ENCODE data around the gene GIPC3. TPM values are rescaled to one million over a fixed set of nuclear protein-coding genes. Genes with fewer than 3 reads are reported as not detected.

The GIPC3 gene
- total RNA-seq, result 0.15 to 3.3 TPM (median 2.2 TPM) in 3 replicates
- long read RNA-seq, full-length matches to known transcripts, result 4 of 4 reads
- long read RNA-seq, partial matches to known transcripts, result 0 of 4 reads
- long read RNA-seq, other reads (novel, unspliced or antisense), result 0 of 4 reads

- Mint-ChIP-seq H3K36me3 (ENCODE audit: low read depth) (no peaks in the 10 kb centered on the region), H3K27ac (ENCODE audit: unreplicated experiment) (no peak within 1 kb of the TSS), H3K4me1 (ENCODE audit: low read depth) (peaks cover 6% of the 10 kb centered on the region), H3K9me3 (ENCODE audit: low read depth) (no peaks in the 10 kb centered on the region), H3K27me3 (ENCODE audit: low read depth) (peaks cover 2% of the 10 kb centered on the region), H3K4me3 (ENCODE audit: unreplicated experiment) (peak within 1 kb of the TSS; percentile 22)
- no peak for DNase-seq (ENCODE audit: low spot score)
- no peak for TF ChIP-seq CTCF (IDR thresholded peaks at IDR 0.05)
These were observed at the start of gene GIPC3 for GRCh38 chr19:3585301-3586126. Gene GIPC3 (plus strand): TSS chr19:3585478. CDS start chr19:3585598, 120 bp downstream.

- Mint-ChIP-seq H3K36me3 (ENCODE audit: low read depth) (peaks cover 14% of the 10 kb centered on the region), H3K27ac (ENCODE audit: unreplicated experiment) (no peak overlapping the region), H3K9me3 (ENCODE audit: low read depth) (no peaks in the 10 kb centered on the region), H3K27me3 (ENCODE audit: low read depth) (no peaks in the 10 kb centered on the region), H3K4me1 (ENCODE audit: low read depth) (peaks cover 5% of the 10 kb centered on the region), H3K4me3 (ENCODE audit: unreplicated experiment) (no peak overlapping the region)
- no peak for TF ChIP-seq CTCF (IDR thresholded peaks at IDR 0.05)
- DNase-seq (ENCODE audit: low spot score), result no peak
These were observed 49.7 kb upstream of the GIPC3 start for GRCh38 chr19:3535563-3535965.

GRCh38 chr19:3535981-3536380 lies 49.3 kb upstream of the GIPC3 start:
- peaks cover 14% of the 10 kb centered on the region for H3K36me3 Mint-ChIP-seq (ENCODE audit: low read depth)
- H3K27me3 Mint-ChIP-seq (ENCODE audit: low read depth), result no peaks in the 10 kb centered on the region
- H3K27ac Mint-ChIP-seq (ENCODE audit: unreplicated experiment), result no peak overlapping the region
- DNase-seq (ENCODE audit: low spot score), result no peak
- no peak for TF ChIP-seq CTCF (IDR thresholded peaks at IDR 0.05)
- peaks cover 5% of the 10 kb centered on the region for H3K4me1 Mint-ChIP-seq (ENCODE audit: low read depth)
- no peak overlapping the region for H3K4me3 Mint-ChIP-seq (ENCODE audit: unreplicated experiment)
- no peaks in the 10 kb centered on the region for H3K9me3 Mint-ChIP-seq (ENCODE audit: low read depth)

GRCh38 chr19:3536429-3537100 lies 48.7 kb upstream of the GIPC3 start:
- no peak overlapping the region for H3K4me3 Mint-ChIP-seq (ENCODE audit: unreplicated experiment)
- H3K36me3 Mint-ChIP-seq (ENCODE audit: low read depth), result peaks cover 9% of the 10 kb centered on the region
- no peaks in the 10 kb centered on the region for H3K9me3 Mint-ChIP-seq (ENCODE audit: low read depth)
- no peak for TF ChIP-seq CTCF (IDR thresholded peaks at IDR 0.05)
- H3K4me1 Mint-ChIP-seq (ENCODE audit: low read depth), result peaks cover 5% of the 10 kb centered on the region
- no peaks in the 10 kb centered on the region for H3K27me3 Mint-ChIP-seq (ENCODE audit: low read depth)
- DNase-seq (ENCODE audit: low spot score), result no peak
- H3K27ac Mint-ChIP-seq (ENCODE audit: unreplicated experiment), result no peak overlapping the region

- no peaks in the 10 kb centered on the region for H3K27me3 Mint-ChIP-seq (ENCODE audit: low read depth)
- H3K4me1 Mint-ChIP-seq (ENCODE audit: low read depth), result peaks cover 5% of the 10 kb centered on the region
- no peak overlapping the region for H3K4me3 Mint-ChIP-seq (ENCODE audit: unreplicated experiment)
- no peak for DNase-seq (ENCODE audit: low spot score)
- H3K36me3 Mint-ChIP-seq (ENCODE audit: low read depth), result peaks cover 9% of the 10 kb centered on the region
- no peak overlapping the region for H3K27ac Mint-ChIP-seq (ENCODE audit: unreplicated experiment)
- no peaks in the 10 kb centered on the region for H3K9me3 Mint-ChIP-seq (ENCODE audit: low read depth)
- no peak for TF ChIP-seq CTCF (IDR thresholded peaks at IDR 0.05)
These were observed 48.2 kb upstream of the GIPC3 start for GRCh38 chr19:3537101-3537437.

All from chondrocyte (in vitro differentiated cells).